IMR-90 (cell line): ENCODE results near the gene NXPH4. TPM values are rescaled to one million over a fixed set of nuclear protein-coding genes. Genes with fewer than 3 reads are reported as not detected.
A peak's percentile ranks its signal among the peaks of the same experiment; 100 is the strongest.

Experiments used
- ATAC-seq: fragments of 200-7000 bp; cut with Tn5 transposase; 2 replicates; pipeline ENCODE4 v1.9.1; 2020; ENCODE audit warnings: low read depth, mild to moderate bottlenecking, moderate library complexity
- BruUV-seq: library from RNA; stranded (reverse); fragments of 400-500 nt; replicated peaks from 2 replicates; lab custom pipeline; 2021; lab: Mats Ljungman, UMichigan
- CTCF ChIA-PET: fragments of 300-600 bp; formaldehyde crosslinking; extraction: SDS; loops from one replicate; lab custom pipeline; 2021; ENCODE audit warnings: antibody characterized with exemption; lab: Yijun Ruan, JAX
- POLR2A ChIA-PET: fragments of 300-600 bp; sonication (Branson Sonifier 250); formaldehyde crosslinking; loops from one replicate; lab custom pipeline; 2022; ENCODE audit warnings: antibody characterized with exemption; ENCODE audit not compliant: unreplicated experiment; lab: Charles Lee
- DNase-seq: peaks from one replicate; pipeline ENCODE4 v3.0.0; 2013
- H2AFZ ChIP-seq: replicated peaks from 2 replicates; pipeline ENCODE3; 2013; ENCODE audit warnings: low read length, mild to moderate bottlenecking; ENCODE audit not compliant: poor library complexity
- H2AK5ac ChIP-seq: 2 replicates; pipeline ENCODE4 v1.6.1; 2013; ENCODE audit warnings: low read depth, low read length, inconsistent platforms
- H2AK9ac ChIP-seq: replicated peaks from 2 replicates; pipeline ENCODE3; 2013; ENCODE audit warnings: mild to moderate bottlenecking, low read depth, low read length, moderate library complexity; ENCODE audit not compliant: poor library complexity
- H2BK120ac ChIP-seq: 2 replicates; pipeline ENCODE4 v1.6.1; 2013; ENCODE audit warnings: low read depth, low read length, inconsistent platforms
- H2BK15ac ChIP-seq: 3 replicates; pipeline ENCODE4 v1.6.1; 2013; ENCODE audit warnings: low read depth, low read length, inconsistent platforms
- H2BK20ac ChIP-seq: 2 replicates; pipeline ENCODE4 v1.6.1; 2013; ENCODE audit warnings: low read depth, mild to moderate bottlenecking, inconsistent platforms, low read length, moderate library complexity
- H2BK5ac ChIP-seq: 2 replicates; pipeline ENCODE4 v1.6.1; 2013; ENCODE audit warnings: mild to moderate bottlenecking, low read depth, low read length, inconsistent platforms; ENCODE audit not compliant: poor library complexity, severe bottlenecking
- H3K14ac ChIP-seq: replicated peaks from 2 replicates; pipeline ENCODE4 v1.6.1; 2013; ENCODE audit warnings: low read depth, low read length, inconsistent platforms
- H3K18ac ChIP-seq: 2 replicates; pipeline ENCODE4 v1.6.1; 2013; ENCODE audit warnings: low read depth, low read length, control low read depth
- H3K23ac ChIP-seq: 2 replicates; pipeline ENCODE4 v1.6.1; 2013; ENCODE audit warnings: low read depth, low read length, inconsistent platforms
- H3K27ac ChIP-seq: 2 replicates; pipeline ENCODE4 v1.5.1; 2013; ENCODE audit warnings: mild to moderate bottlenecking, control low read depth, low read length; ENCODE audit not compliant: insufficient read depth
- H3K27me3 ChIP-seq: 2 replicates; pipeline ENCODE4 v1.6.1; 2013; ENCODE audit warnings: low read length; ENCODE audit not compliant: control insufficient read depth, insufficient read depth
- H3K36me3 ChIP-seq: 2 replicates; pipeline ENCODE4 v1.6.1; 2013; ENCODE audit warnings: low read length, mixed read lengths; ENCODE audit not compliant: control insufficient read depth, insufficient read depth
- H3K4ac ChIP-seq: 2 replicates; pipeline ENCODE4 v1.6.1; 2013; ENCODE audit warnings: low read depth, low read length, inconsistent platforms
- H3K4me1 ChIP-seq: 2 replicates; pipeline ENCODE4 v1.6.1; 2013; ENCODE audit warnings: low read length, mixed read lengths; ENCODE audit not compliant: control insufficient read depth, insufficient read depth
- H3K4me2 ChIP-seq: 2 replicates; pipeline ENCODE4 v1.6.1; 2013; ENCODE audit warnings: low read depth, mild to moderate bottlenecking, control low read depth, low read length, moderate library complexity
- H3K4me3 ChIP-seq: 2 replicates; pipeline ENCODE4 v1.5.1; 2013; ENCODE audit warnings: low read depth, mild to moderate bottlenecking, control low read depth, low read length, moderate library complexity; ENCODE audit not compliant: insufficient read depth
- H3K56ac ChIP-seq: 2 replicates; pipeline ENCODE4 v1.6.1; 2013; ENCODE audit warnings: low read length, inconsistent platforms; ENCODE audit not compliant: insufficient read depth; ENCODE audit errors: extremely low read depth
- H3K79me1 ChIP-seq, 2 experiments: 2 replicates each; pipeline ENCODE4 v1.6.1; 2013; ENCODE audit warnings: low read length in 2 of 2, inconsistent platforms in 1 of 2, low read depth in 1 of 2
- H3K9ac ChIP-seq: 2 replicates; pipeline ENCODE4 v1.6.1; 2013; ENCODE audit warnings: low read depth, low read length, control low read depth
- H3K9me1 ChIP-seq: 2 replicates; pipeline ENCODE4 v1.6.1; 2013; ENCODE audit warnings: low read length, inconsistent platforms; ENCODE audit not compliant: insufficient read depth
- H3K9me3 ChIP-seq: 2 replicates; pipeline ENCODE4 v1.6.1; 2013; ENCODE audit warnings: low read length; ENCODE audit not compliant: control insufficient read depth, insufficient read depth
- H4K20me1 ChIP-seq: 2 replicates; pipeline ENCODE4 v1.6.1; 2013; ENCODE audit warnings: low read length, inconsistent platforms; ENCODE audit not compliant: insufficient read depth
- H4K5ac ChIP-seq: 2 replicates; pipeline ENCODE4 v1.6.1; 2013; ENCODE audit warnings: mild to moderate bottlenecking, low read depth, low read length, control low read depth
- H4K8ac ChIP-seq, 2 experiments: 2 replicates each; pipeline ENCODE4 v1.6.1; 2013; ENCODE audit warnings: low read depth in 2 of 2, low read length in 2 of 2, control low read depth in 1 of 2, inconsistent platforms in 1 of 2
- H4K91ac ChIP-seq: 2 replicates; pipeline ENCODE4 v1.6.1; 2013; ENCODE audit warnings: low read depth, low read length, inconsistent platforms; ENCODE audit not compliant: insufficient read depth
- BHLHE40 ChIP-seq: fragments of 150-350 bp; IDR thresholded peaks from 2 replicates; pipeline ENCODE4 v1.6.1; 2016; ENCODE audit warnings: mild to moderate bottlenecking, low read depth, low read length
- CEBPB ChIP-seq: IDR thresholded peaks from 2 replicates; pipeline ENCODE4 v1.6.1; 2012; ENCODE audit warnings: low read depth, low read length, improper control_type of control experiment
- CHD1 ChIP-seq: IDR thresholded peaks from 2 replicates; pipeline ENCODE4 v1.6.1; 2012; ENCODE audit warnings: low read depth, low read length, improper control_type of control experiment
- CTCF ChIP-seq: conservative IDR thresholded peaks from 2 replicates; pipeline ENCODE4 v1.5.1; 2012; ENCODE audit warnings: mild to moderate bottlenecking, low read depth, low read length, improper control_type of control experiment
- FOS ChIP-seq: fragments of 150-350 bp; IDR thresholded peaks from 2 replicates; pipeline ENCODE4 v1.6.1; 2016; ENCODE audit warnings: low read depth, low read length
- MAFK ChIP-seq: IDR thresholded peaks from 2 replicates; pipeline ENCODE4 v1.6.1; 2012; ENCODE audit warnings: low read depth, low read length, improper control_type of control experiment
- MAZ ChIP-seq: IDR thresholded peaks from 2 replicates; pipeline ENCODE4 v1.6.1; 2012; ENCODE audit warnings: low read depth, mild to moderate bottlenecking, low read length, improper control_type of control experiment, moderate library complexity, borderline replicate concordance
- MXI1 ChIP-seq: IDR thresholded peaks from 2 replicates; pipeline ENCODE4 v1.6.1; 2012; ENCODE audit warnings: low read depth, mild to moderate bottlenecking, low read length, moderate library complexity, borderline replicate concordance
- NFE2L2 ChIP-seq: fragments of 150-350 bp; IDR thresholded peaks from 2 replicates; pipeline ENCODE4 v1.6.1; 2016; ENCODE audit warnings: low read depth, mild to moderate bottlenecking, low read length
- POLR2A ChIP-seq: IDR thresholded peaks from 2 replicates; pipeline ENCODE4 v1.6.1; 2012; ENCODE audit warnings: mild to moderate bottlenecking, low read depth, low read length
- RAD21 ChIP-seq: IDR thresholded peaks from 2 replicates; pipeline ENCODE4 v1.6.1; 2012; ENCODE audit warnings: low read length, improper control_type of control experiment
- RCOR1 ChIP-seq: IDR thresholded peaks from 2 replicates; pipeline ENCODE4 v1.6.1; 2012; ENCODE audit warnings: mild to moderate bottlenecking, low read length, improper control_type of control experiment; ENCODE audit not compliant: insufficient replicate concordance
- RFX5 ChIP-seq: IDR thresholded peaks from 2 replicates; pipeline ENCODE4 v1.8.0; 2012; ENCODE audit warnings: low read depth, mild to moderate bottlenecking, low read length, moderate library complexity
- SMC3 ChIP-seq: fragments of 150-350 bp; IDR thresholded peaks from 2 replicates; pipeline ENCODE4 v1.6.1; 2016; ENCODE audit warnings: low read depth, mild to moderate bottlenecking, antibody characterized with exemption, low read length, moderate library complexity
- USF2 ChIP-seq: fragments of 150-350 bp; IDR thresholded peaks from 2 replicates; pipeline ENCODE4 v1.6.1; 2017; ENCODE audit warnings: mild to moderate bottlenecking, antibody characterized with exemption, low read length, low read depth
- WGBS, 2 experiments: methylation state at CpG; one replicate each; pipeline versions ENCODE4 v1.1.5 to v1.1.7; 2013; ENCODE audit warnings: missing lambda C conversion rate in 2 of 2; ENCODE audit not compliant: insufficient read length in 1 of 2; ENCODE audit errors: extremely low coverage in 2 of 2; 5-methylcytosine and 5-hydroxymethylcytosine counted together
- dilution Hi-C: fragments of 300-500 bp; cut with HindIII; formaldehyde crosslinking; loops from one replicate; pipeline ENCODE4 v1.14.3; 2018; ENCODE audit warnings: low sequenced_read_pairs; ENCODE audit not compliant: unreplicated experiment
- in situ Hi-C: fragments of 300-500 bp; cut with MboI; formaldehyde crosslinking; loops from 3 replicates; pipeline ENCODE4 v1.14.3; 2019; ENCODE audit warnings: low sequenced_read_pairs, inconsistent platforms, mixed read lengths
- intact Hi-C: fragments of 100-400 bp; cut with micrococcal nuclease; formaldehyde crosslinking; loops from 2 replicates; pipeline ENCODE4 v1.10.0; 2022
- polyA plus RNA-seq, 3 experiments: library from polyadenylated mRNA; depleted of rRNA; stranded (reverse); fragments of >200 nt; gene quantifications; 2 replicates each; pipeline ENCODE4 v1.2.3, GENCODE V29; 2012; ENCODE audit warnings: low replicate concordance in 1 of 3
- total RNA-seq: library from RNA; depleted of rRNA; stranded (reverse); fragments of >200 nt; gene quantifications from 2 replicates; pipeline ENCODE4 v1.2.3, GENCODE V29; 2012
- TF ChIP-seq, protein P1 (sequence below): fragments of 150-350 bp; IDR thresholded peaks from 2 replicates; pipeline ENCODE4 v1.6.1; 2016; ENCODE audit warnings: low read depth, mild to moderate bottlenecking, low read length, moderate library complexity, borderline replicate concordance

NXPH4 gene
- total and polyA plus RNA-seq, 2 of the 4 experiments (the other 2 are of a cell fraction), result 0.36 to 3.8 TPM

GRCh38 chr12:57166971-57167371 is 49.6 kb upstream of the NXPH4 start:
- Histone ChIP-seq H3K56ac (no peak overlapping the region), H4K5ac (no peak overlapping the region), H3K4ac (peak overlapping the region; percentile 66; the same call in 1 of the 2 replicates), H3K23ac (peak overlapping the region; percentile 31; the same call in 1 of the 2 replicates), H2AK9ac (peak overlapping the region; percentile 92), H2BK5ac (peak overlapping the region; percentile 3), H3K27me3 (no peaks in the 10 kb centered on the region), H3K9ac (no peak overlapping the region), H3K14ac (no peak overlapping the region), H3K79me1 (peaks cover 5 to 54% of the 10 kb centered on the region in 2 experiments), H3K18ac (no peak overlapping the region), H2BK120ac (no peak overlapping the region), H3K4me2 (no peak overlapping the region), H3K27ac (no peak overlapping the region), H3K4me1 (peaks cover 12% of the 10 kb centered on the region), H2BK20ac (no peak overlapping the region), H4K91ac (no peak overlapping the region), H2AFZ (peak overlapping the region; percentile 68), H2BK15ac (no peak overlapping the region), H3K4me3 (no peak overlapping the region), H3K36me3 (peaks cover 80% of the 10 kb centered on the region), H2AK5ac (peak overlapping the region; percentile 36; the same call in 1 of the 2 replicates), H3K9me1 (peaks cover 6% of the 10 kb centered on the region; the same call in 1 of the 2 replicates), H4K8ac (peak overlapping the region in 1 of 2 experiments; percentile 45; a peak in 1 of 4 replicates), H4K20me1 (peaks cover 43% of the 10 kb centered on the region), H3K9me3 (no peaks in the 10 kb centered on the region)
- in situ Hi-C loops (no loop called here), dilution Hi-C loops (no loop called here), intact Hi-C loops (no loop called here)
- peak; percentile 66 for ATAC-seq
- POLR2A ChIA-PET, result no interaction called here
- CTCF ChIA-PET, result interaction anchor here (1.0 kb wide), 1 partner anchor 9 kb away, joined by 3 read pairs; no protein-coding TSS in a partner anchor
- TF ChIP-seq MAFK (peak; percentile 80), RAD21 (0 out of 2 replicates have a peak, but pooled peaks have one; percentile 4), POLR2A (no peak), SMC3 (peak; percentile 8; the same call in 1 of the 2 replicates), CTCF (no peak), MAZ (no peak), USF2 (no peak), NFE2L2 (peak; percentile 64), CEBPB (no peak), MXI1 (0 out of 2 replicates have a peak, but pooled peaks have one; percentile 60), BHLHE40 (0 out of 2 replicates have a peak, but pooled peaks have one; percentile 3), RCOR1 (peak; percentile 91), RFX5 (no peak), CHD1 (no peak), FOS (peak; percentile 41; the same call in 1 of the 2 replicates)
- TF ChIP-seq, protein P1, sequence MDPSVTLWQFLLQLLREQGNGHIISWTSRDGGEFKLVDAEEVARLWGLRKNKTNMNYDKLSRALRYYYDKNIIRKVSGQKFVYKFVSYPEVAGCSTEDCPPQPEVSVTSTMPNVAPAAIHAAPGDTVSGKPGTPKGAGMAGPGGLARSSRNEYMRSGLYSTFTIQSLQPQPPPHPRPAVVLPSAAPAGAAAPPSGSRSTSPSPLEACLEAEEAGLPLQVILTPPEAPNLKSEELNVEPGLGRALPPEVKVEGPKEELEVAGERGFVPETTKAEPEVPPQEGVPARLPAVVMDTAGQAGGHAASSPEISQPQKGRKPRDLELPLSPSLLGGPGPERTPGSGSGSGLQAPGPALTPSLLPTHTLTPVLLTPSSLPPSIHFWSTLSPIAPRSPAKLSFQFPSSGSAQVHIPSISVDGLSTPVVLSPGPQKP, result no peak
- peak; percentile 90 for DNase-seq
- no CpG with 5 or more reads among the region's 10 CpGs for WGBS, 2 experiments
- BruUV-seq, result no TSS peak
